Panc1 (cell line): ENCODE results near the gene SIL1. TPM values are rescaled to one million over a fixed set of nuclear protein-coding genes. Genes with fewer than 3 reads are reported as not detected.

Source experiments
- ATAC-seq: fragments of 200-7000 bp; cut with Tn5 transposase; 2 replicates; pipeline ENCODE4 v1.9.1; 2020; ENCODE audit warnings: mild to moderate bottlenecking, moderate library complexity
- BruUV-seq: library from RNA; stranded (reverse); fragments of 400-500 nt; replicated peaks from 2 replicates; lab custom pipeline; 2021; lab: Mats Ljungman, UMichigan
- CTCF ChIA-PET: fragments of 300-600 bp; sonication (Branson Sonifier 250); formaldehyde crosslinking; loops from one replicate; lab custom pipeline; 2022; ENCODE audit warnings: antibody characterized with exemption; lab: Charles Lee
- POLR2A ChIA-PET: fragments of 300-600 bp; sonication (Branson Sonifier 250); formaldehyde crosslinking; loops from one replicate; lab custom pipeline; 2022; ENCODE audit warnings: antibody characterized with exemption; lab: Charles Lee
- DNase-seq: peaks from one replicate; pipeline ENCODE4 v3.0.0-alpha.2; 2010; ENCODE audit warnings: low read depth, low spot score
- H3K27ac ChIP-seq: 2 replicates; pipeline ENCODE4 v1.5.1; 2011; ENCODE audit warnings: mild to moderate bottlenecking, low read length, inconsistent platforms
- H3K27me3 ChIP-seq: fragments of 200-500 bp; sonication (Bioruptor generic); 2 replicates; pipeline ENCODE4 v1.6.0; 2014; ENCODE audit warnings: low read length, inconsistent platforms; ENCODE audit not compliant: control insufficient read depth, insufficient read depth
- H3K36me3 ChIP-seq: fragments of 200-500 bp; sonication (Bioruptor generic); 2 replicates; pipeline ENCODE4 v1.5.1; 2014; ENCODE audit warnings: inconsistent platforms, mild to moderate bottlenecking, low read length, moderate library complexity; ENCODE audit not compliant: control insufficient read depth, insufficient read depth
- H3K4me1 ChIP-seq: 2 replicates; pipeline ENCODE4 v1.5.1; 2011; ENCODE audit warnings: inconsistent platforms, mild to moderate bottlenecking, low read length, moderate library complexity; ENCODE audit not compliant: control insufficient read depth, insufficient read depth
- H3K4me3 ChIP-seq, 2 experiments: 2 replicates each; pipeline ENCODE4 v1.5.1; 2011 to 2012; ENCODE audit warnings: low read depth in 2 of 2, low read length in 2 of 2, mild to moderate bottlenecking in 2 of 2, inconsistent platforms in 1 of 2, moderate library complexity in 1 of 2
- H3K9me3 ChIP-seq: fragments of 200-500 bp; sonication (Bioruptor generic); 2 replicates; pipeline ENCODE4 v1.5.1; 2014; ENCODE audit warnings: low read depth, mild to moderate bottlenecking, inconsistent platforms, low read length, moderate library complexity; ENCODE audit not compliant: control insufficient read depth, insufficient read depth
- CTCF ChIP-seq: fragments of 450-650 bp; IDR thresholded peaks from 2 replicates; pipeline ENCODE4 v1.5.1; 2017; ENCODE audit warnings: mild to moderate bottlenecking
- REST ChIP-seq, 2 experiments: IDR thresholded peaks; 2 replicates each; pipeline ENCODE4 v1.6.1; 2011 to 2012; ENCODE audit warnings: low read depth in 2 of 2, control low read depth in 1 of 2, low read length in 1 of 2, mild to moderate bottlenecking in 1 of 2, moderate library complexity in 1 of 2; ENCODE audit not compliant: insufficient read depth in 1 of 2
- SIN3A ChIP-seq: IDR thresholded peaks from 2 replicates; pipeline ENCODE4 v1.6.1; 2012; ENCODE audit warnings: low read depth, mild to moderate bottlenecking, low read length, moderate library complexity, borderline replicate concordance; ENCODE audit not compliant: insufficient read depth
- in situ Hi-C: cut with HindIII; loops from 2 replicates; pipeline ENCODE4 v1.10.0; 2016; ENCODE audit warnings: low sequenced_read_pairs, low pct_unique_long_range_greater_than_20kb
- intact Hi-C: fragments of 100-400 bp; cut with micrococcal nuclease; formaldehyde crosslinking; loops from one replicate; pipeline ENCODE4 v1.10.0; 2022; ENCODE audit not compliant: unreplicated experiment
- total RNA-seq: library from RNA; stranded (reverse); gene quantifications from one replicate; pipeline ENCODE4 v1.2.1, GENCODE V29; 2021; ENCODE audit not compliant: unreplicated experiment

The SIL1 gene
- total RNA-seq, 1 experiment from 2014 or later, result 35.4 TPM

- Histone ChIP-seq H3K27me3 (no peaks in the 10 kb centered on the region), H3K4me3 (no peak overlapping the region), H3K36me3 (no peaks in the 10 kb centered on the region), H3K27ac (no peak overlapping the region), H3K4me1 (no peaks in the 10 kb centered on the region), H3K9me3 (no peaks in the 10 kb centered on the region)
- POLR2A ChIA-PET, result no interaction called here
- DNase-seq, result no peak
- in situ Hi-C loops (no loop called here), intact Hi-C loops (no loop called here)
- CTCF ChIA-PET, result interaction anchor here (0.9 kb wide), 1 partner anchor 171 kb away, joined by 4 read pairs; no protein-coding TSS in a partner anchor
- peak; percentile 24 for TF ChIP-seq CTCF
- no peak for TF ChIP-seq SIN3A
- TF ChIP-seq REST (IDR thresholded peaks at IDR 0.05; ENCODE audit: insufficient read depth in 1 of 2, low read depth in 2 of 2, low read length in 1 of 2), result no peak
- peak; percentile 66; the same call in 1 of the 2 replicates for ATAC-seq
- no TSS peak for BruUV-seq
Observed at GRCh38 chr5:139091439-139092156, 106.6 kb downstream of the SIL1 start.

- ChIA-PET POLR2A (no interaction called here), CTCF (no interaction called here)
- in situ Hi-C loops, result no loop called here
- H3K27me3 ChIP-seq, result no peaks in the 10 kb centered on the region
- intact Hi-C loops, result no loop called here
- no peak overlapping the region for H3K27ac ChIP-seq
- H3K36me3 ChIP-seq, result no peaks in the 10 kb centered on the region
- DNase-seq, result no peak
- no peaks in the 10 kb centered on the region for H3K9me3 ChIP-seq
- H3K4me3 ChIP-seq, result no peak overlapping the region
- H3K4me1 ChIP-seq, result no peaks in the 10 kb centered on the region
- no TSS peak for BruUV-seq
- no peak for TF ChIP-seq CTCF
- TF ChIP-seq SIN3A, result no peak
- ATAC-seq, result no peak
Observed at GRCh38 chr5:139090581-139090980, 107.6 kb downstream of the SIL1 start.
